K562 (cell line): ENCODE results near the gene TMEM123. TPM values are rescaled to one million over a fixed set of nuclear protein-coding genes. Genes with fewer than 3 reads are reported as not detected.

ENCODE experiments used
- ATAC-seq: fragments of 200-7000 bp; cut with Tn5 transposase; 3 replicates; pipeline ENCODE4 v1.9.1; 2020; ENCODE audit warnings: moderate library complexity
- BruUV-seq: library from RNA; stranded (reverse); fragments of 400-500 nt; replicated peaks from 2 replicates; lab custom pipeline; 2021; lab: Mats Ljungman, UMichigan
- CTCF ChIA-PET: fragments of 300-600 bp; formaldehyde crosslinking; extraction: SDS; loops from one replicate; lab custom pipeline; 2021; ENCODE audit warnings: low intra/inter-chr PET ratio; lab: Yijun Ruan, JAX
- POLR2A ChIA-PET: fragments of 300-600, 350-650 bp; sonication (Branson Sonifier 250); formaldehyde crosslinking; extraction: SDS; loops from one replicate; lab custom pipeline; 2021; ENCODE audit warnings: antibody characterized with exemption, inconsistent platforms; lab: Yijun Ruan, JAX
- DNase-seq, 4 experiments: peaks; one replicate each; pipeline versions ENCODE4 v3.0.0 to v3.0.0-alpha.2; 2011 to 2018; ENCODE audit warnings: low spot score in 3 of 4, mixed read lengths in 3 of 4; ENCODE audit errors: extremely low read depth in 1 of 4
- FAIRE-seq: peaks from 2 replicates; lab custom pipeline; 2011; peaks lifted over from hg19 to GRCh38; lab: Jason Lieb, UNC
- H2AFZ ChIP-seq: 2 replicates; pipeline ENCODE4 v1.6.0; 2011; ENCODE audit warnings: low read depth, low read length, control low read depth, inconsistent platforms
- H3K27ac ChIP-seq: fragments of 200-600 bp; 3 replicates; pipeline ENCODE4 v1.8.0; 2011; ENCODE audit warnings: low read depth, mild to moderate bottlenecking, control low read depth, inconsistent platforms, low read length, moderate library complexity, mixed read lengths; ENCODE audit errors: extremely low read depth
- H3K27me3 ChIP-seq, 2 experiments: fragments of 300-600 bp in 1 of 2; 2 replicates in 1 of 2; 3 replicates in 1 of 2; pipeline versions ENCODE4 v1.6.0 to v1.8.0; 2011; ENCODE audit warnings: inconsistent platforms in 2 of 2, low read length in 2 of 2, mild to moderate bottlenecking in 1 of 2, mixed read lengths in 1 of 2, moderate library complexity in 1 of 2; ENCODE audit not compliant: control insufficient read depth in 2 of 2, insufficient read depth in 2 of 2
- H3K36me3 ChIP-seq: fragments of 300-600 bp; 3 replicates; pipeline ENCODE4 v1.8.0; 2011; ENCODE audit warnings: mild to moderate bottlenecking, low read length, inconsistent platforms; ENCODE audit not compliant: control insufficient read depth, insufficient read depth
- H3K4me1 ChIP-seq, 2 experiments: fragments of 200-600 bp in 1 of 2; replicated peaks in 1 of 2; 2 replicates in 1 of 2; 3 replicates in 1 of 2; pipeline versions ENCODE4 v1.5.1 to v1.8.0; 2011; ENCODE audit warnings: inconsistent platforms in 2 of 2, low read length in 2 of 2, mild to moderate bottlenecking in 1 of 2, mixed read lengths in 1 of 2, moderate library complexity in 1 of 2; ENCODE audit not compliant: control insufficient read depth in 2 of 2, insufficient read depth in 2 of 2
- H3K4me2 ChIP-seq: 2 replicates; pipeline ENCODE4 v1.6.1; 2011; ENCODE audit warnings: low read length, control low read depth, inconsistent platforms, mixed read lengths; ENCODE audit not compliant: insufficient read depth
- H3K4me3 ChIP-seq: fragments of 200-600 bp; sonication (generic), shearing (Covaris generic); 2 replicates; pipeline ENCODE4 v1.5.1; 2016; ENCODE audit warnings: control low read depth, inconsistent platforms
- H3K79me2 ChIP-seq: fragments of 200-600 bp; 3 replicates; pipeline ENCODE4 v1.8.0; 2011; ENCODE audit warnings: low read length, inconsistent platforms; ENCODE audit not compliant: control insufficient read depth, insufficient read depth
- H3K9ac ChIP-seq, 2 experiments: 2 replicates each; pipeline versions ENCODE4 v1.6.0 to v1.6.1; 2011; ENCODE audit warnings: low read depth in 2 of 2, low read length in 2 of 2, control low read depth in 1 of 2, inconsistent platforms in 1 of 2, mild to moderate bottlenecking in 1 of 2, mixed read lengths in 1 of 2; ENCODE audit not compliant: insufficient read depth in 1 of 2
- H3K9me1 ChIP-seq: one replicate; pipeline ENCODE4 v1.6.0; 2011; ENCODE audit warnings: inconsistent platforms, mild to moderate bottlenecking, low read length, moderate library complexity; ENCODE audit not compliant: control insufficient read depth, insufficient read depth
- H3K9me3 ChIP-seq: replicated peaks from 2 replicates; pipeline ENCODE4 v1.5.1; 2011; ENCODE audit warnings: low read depth, low read length, inconsistent platforms; ENCODE audit not compliant: control insufficient read depth, insufficient read depth
- H4K20me1 ChIP-seq: replicated peaks from 2 replicates; pipeline ENCODE4 v1.6.1; 2011; ENCODE audit warnings: low read length, inconsistent platforms, mixed read lengths; ENCODE audit not compliant: control insufficient read depth, insufficient read depth
- BHLHE40 ChIP-seq: IDR thresholded peaks from 2 replicates; pipeline ENCODE4 v1.6.1; 2011; ENCODE audit warnings: low read length, improper control_type of control experiment
- BRD4 ChIP-seq: fragments of 200-600 bp; sonication (generic); IDR thresholded peaks from 2 replicates; pipeline ENCODE4 v1.6.1; 2017; ENCODE audit warnings: inconsistent platforms
- CEBPG ChIP-seq, 3 experiments: fragments of 200-800 bp in 1 of 3; sonication (Bioruptor generic) in 1 of 3; sonication (generic) in 1 of 3; formaldehyde crosslinking in 1 of 3; IDR thresholded peaks in 2 of 3; conservative IDR thresholded peaks in 1 of 3; 2 replicates each; pipeline versions ENCODE4 v1.6.1 to v1.8.0; 2016 to 2022; ENCODE audit warnings: missing compliant biosample characterization in 2 of 3, missing genetic modification characterization in 2 of 3, mild to moderate bottlenecking in 1 of 3, missing genetic modification reagents in 1 of 3
- CTCF ChIP-seq, 3 experiments: IDR thresholded peaks in 2 of 3; conservative IDR thresholded peaks in 1 of 3; 2 replicates each; pipeline ENCODE4 v1.5.1; 2011 to 2012; ENCODE audit warnings: low read length in 3 of 3, mild to moderate bottlenecking in 3 of 3, control low read depth in 2 of 3, improper control_type of control experiment in 1 of 3, inconsistent platforms in 1 of 3, low read depth in 1 of 3, mixed read lengths in 1 of 3, moderate library complexity in 1 of 3; ENCODE audit not compliant: insufficient read depth in 2 of 3
- EP400 ChIP-seq: fragments of 450-650 bp; IDR thresholded peaks from 2 replicates; pipeline ENCODE4 v1.6.1; 2017; ENCODE audit warnings: antibody characterized with exemption, mild to moderate bottlenecking, moderate library complexity
- ETS2 ChIP-seq: IDR thresholded peaks from 2 replicates; pipeline ENCODE4 v1.6.1; 2016; ENCODE audit warnings: borderline replicate concordance, missing genetic modification characterization, mild to moderate bottlenecking, moderate library complexity, missing compliant biosample characterization; ENCODE audit not compliant: poor library complexity, severe bottlenecking
- HMBOX1 ChIP-seq: sonication (generic); IDR thresholded peaks from 2 replicates; pipeline ENCODE4 v1.6.1; 2016
- RBBP5 ChIP-seq: fragments of 200-600 bp; sonication (generic); IDR thresholded peaks from 2 replicates; pipeline ENCODE4 v1.6.1; 2012; ENCODE audit warnings: borderline replicate concordance, mild to moderate bottlenecking, low read length, control low read depth, inconsistent platforms; ENCODE audit not compliant: insufficient read depth, poor library complexity, severe bottlenecking
- SP1 ChIP-seq: sonication (generic); formaldehyde crosslinking; IDR thresholded peaks from 2 replicates; pipeline ENCODE4 v1.8.1; 2022; ENCODE audit warnings: mild to moderate bottlenecking, missing genetic modification reagents
- ZBTB11 ChIP-seq, 3 experiments: fragments of 200-800 bp in 1 of 3; fragments of 250-450 bp in 1 of 3; fragments of 450-650 bp in 1 of 3; sonication (Bioruptor Pico) in 1 of 3; sonication (Bioruptor generic) in 1 of 3; formaldehyde crosslinking in 1 of 3; IDR thresholded peaks; 2 replicates each; pipeline versions ENCODE4 v1.6.1 to v1.8.0; 2016 to 2022; ENCODE audit warnings: mild to moderate bottlenecking in 2 of 3, missing genetic modification characterization in 2 of 3, missing compliant biosample characterization in 1 of 3, moderate library complexity in 1 of 3
- ZNF586 ChIP-seq: fragments of 450-650 bp; formaldehyde crosslinking; conservative IDR thresholded peaks from 2 replicates; pipeline ENCODE4 v1.4.0; 2020; ENCODE audit warnings: mild to moderate bottlenecking, moderate library complexity
- ZNF764 ChIP-seq: fragments of 250-450 bp; sonication (Bioruptor Pico); IDR thresholded peaks from 2 replicates; pipeline ENCODE4 v1.4.0; 2020; ENCODE audit warnings: low read depth, mild to moderate bottlenecking, moderate library complexity
- WGBS: fragments of 100-300 bp; shearing (Covaris generic); methylation state at CpG from one replicate; pipeline ENCODE4 v1.1.6; 2016; ENCODE audit warnings: low coverage, mixed read lengths; ENCODE audit not compliant: insufficient coverage; ENCODE audit errors: missing lambda C conversion rate; 5-methylcytosine and 5-hydroxymethylcytosine counted together
- in situ Hi-C: fragments of 300-500 bp; cut with MboI; formaldehyde crosslinking; loops from 4 replicates; pipeline ENCODE4 v1.15.0; 2018; ENCODE audit warnings: inconsistent platforms, mixed read lengths
- intact Hi-C: fragments of 100-400 bp; cut with micrococcal nuclease; formaldehyde crosslinking; loops from 2 replicates; pipeline ENCODE4 v1.14.2; 2022
- polyA plus RNA-seq, 8 experiments: library from polyadenylated mRNA; depleted of rRNA in 4 of 8; stranded (reverse) in 5 of 8; unstranded in 3 of 8; fragments of >200 nt; fragmentation: Nextera tagmentation in 2 of 8; fragmentation: Illumina TruSeq in 1 of 8; extraction: Ambion mirVana in 2 of 8; extraction: Trizol in 1 of 8; gene quantifications; 2 replicates each; pipeline versions ENCODE4 v1.2.1 to v1.2.3, GENCODE V29; 2011 to 2014; ENCODE audit warnings: inconsistent platforms in 1 of 8, missing spikeins in 1 of 8
- total RNA-seq, 7 experiments: library from RNA; depleted of rRNA in 6 of 7; stranded (reverse); fragments of >200 nt in 6 of 7; fragmentation: Illumina TruSeq in 2 of 7; extraction: Trizol in 2 of 7; gene quantifications; 2 replicates each; pipeline versions ENCODE4 v1.2.1 to v1.2.3, GENCODE V29; 2011 to 2021; ENCODE audit warnings: low replicate concordance in 1 of 7

The TMEM123 gene
- total and polyA plus RNA-seq, 9 of the 15 experiments (the other 6 are each of a cell fraction or from before 2014, with no cell fraction given): 19.8 to 344 (median 82.4) TPM

DNA sequence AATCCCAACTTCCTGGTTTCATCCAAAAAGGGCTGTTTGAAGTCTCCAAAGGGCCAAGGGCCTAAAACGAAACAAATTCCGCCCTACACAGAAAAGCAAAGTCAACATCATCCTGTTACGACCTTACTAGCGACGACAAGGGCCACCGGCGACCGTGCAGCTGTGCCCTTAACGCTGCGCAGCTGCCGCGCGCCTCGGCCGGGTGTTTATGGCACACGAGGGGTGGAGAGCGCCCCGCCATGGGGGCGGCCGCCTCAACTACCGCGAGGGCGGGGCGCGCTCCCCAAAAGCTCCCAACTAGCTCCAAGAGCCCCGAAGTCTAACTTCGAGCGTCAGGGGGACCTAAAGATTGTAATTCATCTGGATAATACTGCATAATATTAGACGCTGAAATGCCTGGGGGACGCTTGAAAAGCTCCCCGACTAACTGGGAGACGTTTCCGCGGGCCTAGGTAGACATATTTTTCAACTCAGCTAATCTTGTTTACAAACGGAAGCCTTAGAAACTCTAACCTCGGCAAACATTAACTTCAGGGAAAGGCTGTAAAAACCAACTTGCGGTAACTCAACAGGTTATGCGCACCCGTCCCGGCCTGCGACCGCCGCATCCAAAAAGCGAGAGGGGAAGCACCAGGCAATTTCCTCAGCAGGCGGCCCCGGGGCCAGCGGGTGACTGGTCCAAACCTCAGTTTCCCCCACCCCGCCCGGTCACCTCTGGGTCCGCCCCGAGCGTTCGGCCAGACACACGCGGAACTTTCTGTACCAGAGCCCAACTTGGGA, 694 bp downstream of the TMEM123 start:
- CTCF ChIA-PET: no interaction called here
- H3K27me3 ChIP-seq: no peaks in the 10 kb centered on the region
- H3K9me3 ChIP-seq: no peaks in the 10 kb centered on the region
- peaks cover 14% of the 10 kb centered on the region for H4K20me1 ChIP-seq
- no peaks in the 10 kb centered on the region for H3K9me1 ChIP-seq
- intact Hi-C loops: loop anchor here (2.0 to 5.0 kb wide), 2 partner anchors 65 to 105 kb away; partner anchors contain the start of gene BIRC2
- H3K36me3 ChIP-seq: peaks cover 20% of the 10 kb centered on the region
- peak overlapping the region; percentile 84 for H3K4me2 ChIP-seq
- peak overlapping the region; percentile 79 to 92 for H3K9ac ChIP-seq
- FAIRE-seq: no peak
- no TSS peak for BruUV-seq
- H3K27ac ChIP-seq: peak overlapping the region; percentile 86
- peaks cover 52% of the 10 kb centered on the region for H3K79me2 ChIP-seq
- H2AFZ ChIP-seq: peak overlapping the region; percentile 85
- H3K4me3 ChIP-seq: peak overlapping the region; percentile 88
- POLR2A ChIA-PET: interaction anchor here (0.6 to 1.2 kb wide), 6 partner anchors 9 to 63 kb away, joined by 3 to 5 read pairs (median 3); no protein-coding TSS in a partner anchor
- peaks cover 10 to 32% of the 10 kb centered on the region in 2 experiments; a peak in 4 of 5 replicates for H3K4me1 ChIP-seq
- DNase-seq: peak; percentile 66 to 81 (median 70)
- 0% methylated on average over 49 of the region's 55 CpGs for WGBS
- ATAC-seq: peak; percentile 84
- in situ Hi-C loops: no loop called here
- TF ChIP-seq HMBOX1 (peak; percentile 81; the same call in 1 of the 2 replicates), ZNF764 (CRISPR knock-in tag) (no peak), CTCF (IDR thresholded peaks at IDR 0.05 in 2 of 3, conservative IDR thresholded peaks at IDR 0.05 in 1 of 3; ENCODE audit: insufficient read depth in 2 of 3, low read depth in 1 of 3, low read length in 3 of 3) (peak; percentile 3 to 42 (median 20); a peak in 4 of 6 replicates), EP400 (0 out of 2 replicates have a peak, but pooled peaks have one; percentile 17), ETS2 (tag) (no peak), SP1 (CRISPR knock-in tag) (peak; percentile 8; the same call in 1 of the 2 replicates), RBBP5 (peak; percentile 57), ZBTB11 (CRISPR knock-in tag; IDR thresholded peaks at IDR 0.05) (0 out of 6 replicates have a peak, but pooled peaks of 1 of the 3 experiments have one; percentile 19), ZNF586 (CRISPR knock-in tag) (no peak), BRD4 (0 out of 2 replicates have a peak, but pooled peaks have one; percentile 41), BHLHE40 (peak; percentile 78), CEBPG (CRISPR knock-in tag; IDR thresholded peaks at IDR 0.05) (no peak), CEBPG (tag; conservative IDR thresholded peaks at IDR 0.05 in 1 of 2, IDR thresholded peaks at IDR 0.05 in 1 of 2) (no peak)
